Stimulated activated CD4-positive, alpha-beta T cell treated with anti-CD3 and anti-CD28 coated beads, Interleukin-4, amount 100 ng/mL, for 1 hour (primary cell): ENCODE measurements around the gene SPTBN1.

ENCODE experiments used
- DNase-seq: peaks from one replicate; pipeline ENCODE4 v3.0.0-alpha.2; 2020

Gene SPTBN1

GRCh38 chr2:54617409-54617808 lies 161.3 kb downstream of the SPTBN1 start:
- DNase-seq, result no peak

DNA sequence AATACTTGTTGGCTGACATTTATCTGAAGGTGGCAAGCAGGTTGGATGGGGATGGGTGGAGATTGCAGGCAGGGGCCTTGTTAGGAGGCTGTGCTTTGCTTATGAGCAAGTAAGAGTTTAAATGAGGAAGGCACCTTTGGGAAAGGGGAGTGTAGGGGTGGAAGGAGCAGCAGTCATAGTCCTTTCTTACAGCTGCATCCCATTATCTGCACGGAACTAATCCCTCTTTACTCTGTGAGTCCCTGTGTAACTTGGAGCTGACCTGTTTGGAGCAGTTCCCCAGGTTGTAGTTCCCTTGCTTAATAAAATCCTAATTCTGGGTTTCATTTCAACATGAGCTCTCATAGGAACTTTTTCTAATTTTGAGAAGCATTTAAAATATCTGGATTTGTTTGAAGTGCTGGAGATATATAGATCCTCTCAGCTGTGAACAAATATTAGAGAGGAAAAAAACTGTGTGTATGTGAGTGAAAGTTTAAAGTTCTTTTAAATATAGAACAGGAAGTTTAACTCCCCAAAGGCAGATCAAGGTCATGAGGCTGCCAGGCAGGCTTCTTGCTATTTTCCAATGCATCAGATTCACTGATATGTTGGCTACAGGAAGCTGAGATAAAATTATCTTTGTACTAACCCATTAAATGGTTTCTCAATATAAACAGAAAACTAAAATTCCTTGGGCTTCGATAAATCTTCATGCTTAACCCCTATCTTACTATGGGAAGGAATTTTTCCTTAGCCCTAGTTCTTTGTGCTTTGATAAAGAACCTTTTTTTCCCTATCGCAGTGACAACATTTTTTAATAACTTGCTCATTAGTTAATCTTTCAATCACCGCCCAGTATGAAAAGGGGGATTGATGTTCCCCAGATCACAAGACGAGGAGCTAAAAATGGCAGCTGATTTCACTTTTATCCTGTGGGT lies 162.8 kb downstream of the SPTBN1 start:
- DNase-seq, result no peak

GRCh38 chr2:54619660-54620231 lies 163.6 kb downstream of the SPTBN1 start:
- DNase-seq, result no peak

DNA sequence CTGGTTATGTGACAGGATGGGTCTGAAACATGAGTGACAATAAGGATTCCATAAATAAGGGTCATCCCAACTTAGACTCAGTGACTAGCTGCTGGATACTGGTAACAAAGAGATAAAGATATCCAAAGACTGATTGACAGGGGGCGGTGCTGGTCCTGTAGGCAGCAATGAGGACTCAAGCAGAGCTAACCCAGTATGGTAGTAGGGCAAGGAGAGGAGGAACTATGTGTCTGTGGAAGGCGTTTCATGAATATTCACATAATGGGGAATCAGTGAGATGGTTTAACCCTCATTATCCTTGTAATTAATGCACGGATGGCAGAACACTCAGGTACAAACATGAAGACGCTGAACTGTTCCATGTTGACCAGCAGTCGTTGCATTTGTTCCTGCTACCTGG lies 164.8 kb downstream of the SPTBN1 start:
- DNase-seq, result no peak

GRCh38 chr2:54624591-54625071 lies 168.5 kb downstream of the SPTBN1 start:
- no peak for DNase-seq

DNA sequence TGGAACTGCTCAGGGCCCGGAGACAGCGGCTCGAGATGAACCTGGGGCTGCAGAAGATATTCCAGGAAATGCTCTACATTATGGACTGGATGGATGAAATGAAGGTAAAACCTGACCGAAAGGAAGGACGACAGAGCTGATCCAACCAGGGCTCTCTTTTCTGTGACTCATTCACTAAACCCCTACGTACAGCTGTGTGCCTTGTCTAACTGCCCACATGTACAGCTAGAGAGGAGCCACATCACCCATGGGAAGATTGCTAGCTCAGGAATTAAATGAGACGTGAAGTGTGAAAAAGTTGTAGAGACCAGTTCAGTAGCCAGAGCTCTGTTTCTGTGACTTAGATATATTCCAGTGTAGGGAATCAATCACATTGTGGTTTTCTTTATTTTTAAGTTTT lies 170.0 kb downstream of the SPTBN1 start:
- DNase-seq, result no peak

DNA sequence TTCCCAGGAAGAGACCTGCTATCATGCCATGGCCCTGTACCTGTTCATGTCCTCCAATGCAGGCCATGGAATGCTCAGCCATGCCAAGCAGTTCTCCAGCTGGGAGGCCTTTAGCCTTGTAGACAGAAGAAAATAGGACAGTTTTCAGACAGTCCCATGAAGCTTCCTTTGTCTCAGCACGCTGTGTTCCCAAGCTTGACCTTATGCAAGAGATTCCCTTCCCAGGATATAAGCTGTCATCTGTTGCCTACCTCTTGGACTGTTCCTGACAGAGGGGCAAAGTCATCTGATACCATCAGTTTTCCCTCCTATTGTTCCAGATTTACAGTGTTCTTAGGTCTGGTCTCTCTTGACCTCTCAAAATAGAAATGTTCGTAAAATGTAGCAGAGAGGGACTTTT lies 170.8 kb downstream of the SPTBN1 start:
- no peak for DNase-seq

- no peak for DNase-seq
Observed at GRCh38 chr2:54627973-54628372, 171.8 kb downstream of the SPTBN1 start.

DNA sequence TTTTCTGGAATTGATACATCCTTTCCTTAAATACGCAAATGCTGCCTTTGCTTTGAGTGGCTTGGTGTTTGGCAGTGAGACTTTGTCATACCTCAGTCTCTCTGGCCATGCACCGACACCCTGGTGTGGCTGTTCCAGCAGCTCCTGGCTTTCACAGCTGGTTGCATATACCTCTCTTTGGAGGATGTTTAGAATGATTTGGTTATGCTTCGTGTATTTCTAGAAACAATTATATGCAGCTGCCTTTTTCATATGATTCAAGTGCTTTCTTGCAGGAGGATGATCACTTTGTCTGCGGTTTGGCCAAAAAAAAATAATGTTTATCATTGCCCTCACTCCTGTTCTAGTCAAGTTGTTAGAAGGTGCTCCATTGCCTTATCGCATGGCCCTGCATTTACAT lies 172.3 kb downstream of the SPTBN1 start:
- no peak for DNase-seq

- no peak for DNase-seq
Observed at GRCh38 chr2:54628957-54629356, 172.8 kb downstream of the SPTBN1 start.

DNA sequence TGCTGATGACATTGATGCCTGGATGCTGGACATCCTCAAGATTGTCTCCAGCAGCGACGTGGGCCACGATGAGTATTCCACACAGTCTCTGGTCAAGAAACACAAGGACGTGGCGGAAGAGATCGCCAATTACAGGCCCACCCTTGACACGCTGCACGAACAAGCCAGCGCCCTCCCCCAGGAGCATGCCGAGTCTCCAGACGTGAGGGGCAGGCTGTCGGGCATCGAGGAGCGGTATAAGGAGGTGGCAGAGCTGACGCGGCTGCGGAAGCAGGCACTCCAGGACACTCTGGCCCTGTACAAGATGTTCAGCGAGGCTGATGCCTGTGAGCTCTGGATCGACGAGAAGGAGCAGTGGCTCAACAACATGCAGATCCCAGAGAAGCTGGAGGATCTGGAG lies 173.3 kb downstream of the SPTBN1 start:
- no peak for DNase-seq

DNA sequence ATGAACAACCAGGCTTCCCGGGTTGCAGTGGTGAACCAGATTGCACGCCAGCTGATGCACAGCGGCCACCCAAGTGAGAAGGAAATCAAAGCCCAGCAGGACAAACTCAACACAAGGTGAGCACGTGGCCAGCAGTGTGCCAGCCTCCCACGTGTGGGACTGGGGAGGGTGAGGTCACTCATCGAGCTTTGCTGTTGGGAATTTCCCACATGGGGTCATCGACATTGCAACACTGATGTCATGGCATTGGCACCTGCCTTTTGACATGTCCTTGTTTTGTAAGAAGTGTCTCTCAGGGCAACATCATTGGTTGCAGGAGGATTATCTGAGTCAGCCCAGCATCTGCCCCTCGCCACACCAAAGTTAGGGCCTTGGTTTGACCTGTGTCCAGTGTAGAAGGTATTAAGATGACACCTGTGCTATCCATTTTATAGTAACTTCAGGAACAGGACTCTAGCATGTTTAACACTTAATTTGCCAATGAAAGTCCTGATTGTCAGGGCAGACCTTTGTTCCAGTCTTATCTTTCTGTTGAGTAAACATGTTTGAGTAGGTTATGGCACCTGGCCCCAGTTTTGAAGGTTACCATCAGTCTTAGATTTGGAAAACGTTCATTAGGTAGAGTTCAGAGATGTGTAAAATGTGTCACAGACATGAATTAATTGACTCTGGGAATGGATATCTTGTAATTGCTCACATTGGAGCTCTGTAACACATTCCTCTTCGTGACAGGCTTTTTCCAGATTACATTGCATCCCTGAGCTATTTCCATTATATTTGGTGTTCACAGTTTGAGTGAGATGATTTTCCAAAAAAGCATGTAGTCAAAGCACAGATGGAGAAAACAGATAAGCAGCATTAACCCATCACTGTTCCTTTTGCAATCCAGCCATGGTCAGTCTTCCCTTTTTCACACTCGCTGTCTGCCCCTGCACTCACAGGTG lies 174.1 kb downstream of the SPTBN1 start:
- no peak for DNase-seq

- DNase-seq, result no peak
Observed at GRCh38 chr2:54630858-54631497, 174.9 kb downstream of the SPTBN1 start.

DNA sequence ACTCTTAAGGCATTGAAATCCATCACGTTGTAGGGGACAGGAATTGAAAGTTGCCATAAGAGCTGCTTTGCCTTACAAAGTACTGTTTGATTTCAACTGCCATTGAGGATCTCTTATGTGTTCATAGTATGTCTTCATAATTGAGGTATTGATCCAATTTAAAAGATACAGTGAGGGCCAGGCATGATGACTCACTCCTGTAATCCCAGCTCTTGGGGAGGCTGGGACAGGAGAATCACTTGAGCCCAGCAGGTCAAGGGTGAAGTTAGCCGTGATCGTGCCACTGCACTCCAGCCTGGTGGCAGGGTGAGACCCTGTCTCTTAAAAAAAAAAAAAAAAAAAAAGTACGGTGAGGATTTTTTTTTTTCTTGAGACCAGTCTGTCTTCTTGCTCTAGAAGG lies 175.6 kb downstream of the SPTBN1 start:
- no peak for DNase-seq

- DNase-seq, result no peak
Observed at GRCh38 chr2:54632733-54633692, 176.9 kb downstream of the SPTBN1 start.

DNA sequence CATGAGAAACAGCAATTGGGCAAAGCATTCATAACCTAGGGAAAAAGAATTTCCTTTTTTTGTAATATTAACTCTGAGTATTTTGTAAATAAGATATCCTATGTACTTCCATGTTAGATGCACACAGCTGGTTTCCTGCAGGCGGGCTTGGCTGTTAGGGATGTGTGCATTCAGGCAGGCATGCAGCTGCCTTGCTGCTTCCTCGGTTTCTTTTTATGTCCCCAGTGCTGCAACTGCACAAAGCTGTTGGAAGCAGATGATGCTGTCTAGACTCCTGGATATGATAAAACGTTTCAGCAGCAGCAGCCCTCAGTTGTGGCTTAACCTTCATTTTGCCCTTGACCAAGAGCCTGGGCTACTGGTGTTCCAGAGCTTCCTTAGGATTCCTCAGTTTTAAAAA lies 177.9 kb downstream of the SPTBN1 start:
- no peak for DNase-seq

DNA sequence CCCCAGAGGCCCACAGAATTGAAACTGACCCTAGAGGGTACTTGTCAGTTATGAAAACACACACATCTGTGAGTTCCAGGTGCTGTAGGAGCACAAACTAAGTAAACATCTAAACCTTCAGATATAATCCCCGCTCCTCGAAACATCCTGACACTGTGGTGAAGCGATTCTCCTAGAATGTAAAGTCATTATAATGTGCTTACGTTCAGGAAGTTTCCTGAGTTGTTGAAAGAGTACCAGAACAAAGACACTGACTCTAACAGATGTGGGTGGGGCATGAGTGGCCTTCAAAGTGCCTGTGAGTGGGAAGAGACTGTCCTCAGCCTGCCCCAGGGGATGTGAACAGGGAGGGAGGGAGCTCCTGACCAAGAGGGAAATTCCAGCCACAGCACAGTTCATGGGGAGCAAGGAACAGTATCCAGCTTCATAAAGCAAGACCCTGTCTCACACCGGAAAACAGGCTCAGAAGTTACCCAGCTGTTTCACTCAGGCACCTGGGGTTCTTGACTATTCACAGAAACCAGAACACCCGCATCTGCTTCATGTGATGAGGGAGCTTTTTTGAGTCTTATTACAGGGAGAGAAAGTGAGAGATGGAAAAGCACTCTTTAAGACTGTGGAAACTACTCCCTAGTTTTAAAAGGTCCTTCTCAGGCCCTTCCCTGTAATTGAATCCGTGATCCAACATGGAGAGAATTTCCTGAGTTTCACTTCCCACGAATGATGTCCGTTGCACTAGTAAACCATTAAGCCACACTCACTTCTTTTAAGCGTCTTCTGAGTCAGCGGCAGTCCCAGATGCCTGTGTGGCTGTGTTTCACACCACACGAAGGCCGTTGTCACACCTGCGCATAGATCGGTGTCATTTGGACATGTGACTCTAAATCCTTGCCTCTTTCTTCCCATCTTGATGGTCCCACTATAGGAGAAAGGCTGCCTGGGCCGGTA lies 178.7 kb downstream of the SPTBN1 start:
- no peak for DNase-seq

GRCh38 chr2:54635554-54636152 lies 179.5 kb downstream of the SPTBN1 start:
- DNase-seq, result no peak

- no peak for DNase-seq
Observed at GRCh38 chr2:54636415-54637139, 180.4 kb downstream of the SPTBN1 start.
